Measurements from ENCODE around the gene MSLN.

DNA sequence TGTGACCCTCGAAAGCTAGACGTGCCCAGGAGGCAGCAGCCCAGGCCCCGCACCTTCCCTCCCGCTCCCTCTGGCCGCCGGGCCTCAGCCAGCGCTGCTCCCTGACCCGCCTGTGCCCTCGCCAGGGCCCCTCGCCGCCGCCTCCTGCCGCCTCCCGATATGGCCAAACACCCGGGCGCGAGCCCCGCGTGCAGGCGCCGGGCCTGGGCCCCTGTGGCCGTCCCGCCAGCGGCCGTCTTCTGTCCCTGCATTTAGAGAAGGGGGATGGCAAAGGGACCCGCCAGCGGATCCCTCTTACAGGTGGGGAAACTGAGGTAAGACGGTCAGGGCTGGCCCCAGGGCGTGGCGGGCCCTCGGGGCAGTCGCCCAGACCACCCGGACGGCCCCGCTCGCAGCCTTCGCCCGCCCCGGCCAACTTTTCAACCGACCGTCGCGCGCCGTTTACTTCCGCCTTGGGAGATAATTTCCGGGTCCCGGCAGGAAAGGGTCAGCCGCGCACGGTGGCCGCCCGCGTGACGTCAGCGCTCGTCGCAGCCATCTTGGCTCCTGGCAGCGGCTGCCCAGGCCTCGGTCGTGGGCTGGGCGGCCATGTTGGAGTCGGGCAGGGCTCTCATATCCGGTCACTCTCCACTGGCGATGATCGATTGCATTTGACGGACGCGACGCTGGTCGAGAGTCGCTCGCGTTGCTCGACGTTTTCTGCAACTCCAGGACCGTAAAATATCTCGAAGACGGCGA is 47.0 kb downstream of the MSLN start:
- TF ChIP-seq, protein P1, sequence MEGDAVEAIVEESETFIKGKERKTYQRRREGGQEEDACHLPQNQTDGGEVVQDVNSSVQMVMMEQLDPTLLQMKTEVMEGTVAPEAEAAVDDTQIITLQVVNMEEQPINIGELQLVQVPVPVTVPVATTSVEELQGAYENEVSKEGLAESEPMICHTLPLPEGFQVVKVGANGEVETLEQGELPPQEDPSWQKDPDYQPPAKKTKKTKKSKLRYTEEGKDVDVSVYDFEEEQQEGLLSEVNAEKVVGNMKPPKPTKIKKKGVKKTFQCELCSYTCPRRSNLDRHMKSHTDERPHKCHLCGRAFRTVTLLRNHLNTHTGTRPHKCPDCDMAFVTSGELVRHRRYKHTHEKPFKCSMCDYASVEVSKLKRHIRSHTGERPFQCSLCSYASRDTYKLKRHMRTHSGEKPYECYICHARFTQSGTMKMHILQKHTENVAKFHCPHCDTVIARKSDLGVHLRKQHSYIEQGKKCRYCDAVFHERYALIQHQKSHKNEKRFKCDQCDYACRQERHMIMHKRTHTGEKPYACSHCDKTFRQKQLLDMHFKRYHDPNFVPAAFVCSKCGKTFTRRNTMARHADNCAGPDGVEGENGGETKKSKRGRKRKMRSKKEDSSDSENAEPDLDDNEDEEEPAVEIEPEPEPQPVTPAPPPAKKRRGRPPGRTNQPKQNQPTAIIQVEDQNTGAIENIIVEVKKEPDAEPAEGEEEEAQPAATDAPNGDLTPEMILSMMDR (IDR thresholded peaks at IDR 0.05) = no peak
- TF ChIP-seq POLR2AphosphoS5 (IDR thresholded peaks at IDR 0.05) = peak; percentile 77 to 88 (median 88)
